Heart right ventricle (tissue), 16 donors: ENCODE measurements around the gene LRRIQ4. TPM values are rescaled to one million over a fixed set of nuclear protein-coding genes. Genes with fewer than 3 reads are reported as not detected.

Experiments used
- ATAC-seq, 8 donors: fragments of 200-7000 bp; cut with Tn5 transposase; one replicate each; pipeline ENCODE4 v1.9.1; 2020; ENCODE audit warnings: mild to moderate bottlenecking in 8 of 8, moderate library complexity in 8 of 8, moderate number of reproducible peaks in 1 of 8
- DNase-seq, 2 donors: peaks; one replicate each; pipeline ENCODE4 v3.0.0-alpha.2; 2020
- H3K27ac ChIP-seq, 10 donors: fragments of 200-600 bp; sonication (generic) in 2 of 10; one replicate each; pipeline versions ENCODE4 v1.5.0 to v1.8.0; 2020 to 2022; ENCODE audit warnings: mild to moderate bottlenecking in 3 of 10
- H3K27me3 ChIP-seq, 7 donors: fragments of 200-600 bp; one replicate each; pipeline ENCODE4 v1.8.0; 2021 to 2022; ENCODE audit warnings: mild to moderate bottlenecking in 2 of 7
- H3K36me3 ChIP-seq, 9 donors: fragments of 200-600 bp; sonication (generic) in 1 of 9; one replicate each; pipeline versions ENCODE4 v1.5.0 to v1.8.0; 2020 to 2022; ENCODE audit warnings: mild to moderate bottlenecking in 2 of 9
- H3K4me1 ChIP-seq, 9 donors: fragments of 200-600 bp; sonication (generic) in 1 of 9; one replicate each; pipeline versions ENCODE4 v1.5.0 to v1.8.0; 2020 to 2022; ENCODE audit warnings: mild to moderate bottlenecking in 4 of 9
- H3K4me3 ChIP-seq, 10 donors: fragments of 200-600 bp; sonication (generic) in 2 of 10; one replicate each; pipeline versions ENCODE4 v1.5.0 to v1.8.0; 2020 to 2022; ENCODE audit warnings: mild to moderate bottlenecking in 7 of 10, moderate library complexity in 2 of 10
- H3K9me3 ChIP-seq, 11 donors: fragments of 200-600 bp in 10 of 11; sonication (generic) in 2 of 11; one replicate each; pipeline versions ENCODE4 v1.5.0 to v1.8.0; 2013 to 2022; ENCODE audit warnings: mild to moderate bottlenecking in 2 of 11, control low read depth in 1 of 11, moderate library complexity in 1 of 11
- WGBS, 2 donors: extraction: QIAGEN DNeasy Blood & Tissue Kit; methylation state at CpG; one replicate each; pipeline ENCODE4 v1.1.7; 2013; ENCODE audit warnings: inconsistent platforms in 1 of 2; 5-methylcytosine and 5-hydroxymethylcytosine counted together
- intact Hi-C, 10 donors: fragments of 100-400 bp; cut with DNase I; formaldehyde crosslinking; loops; one replicate each; pipeline versions ENCODE4 v1.11.1 to v1.14.2; 2022
- polyA plus RNA-seq, 2 donors: library from polyadenylated mRNA; stranded (reverse); fragments of 200-250 nt; gene quantifications; one replicate each; pipeline ENCODE4 v1.2.3, GENCODE V29; 2013
- total RNA-seq, 10 donors: library from RNA; stranded (reverse); fragmentation: NEBNext Ultra II Directional in 3 of 10; extraction: Animal tissue kit (Norgen Biotek cat#: 25700) in 3 of 10; gene quantifications; one replicate each; pipeline versions ENCODE4 v1.2.1 to v1.2.4, GENCODE V29; 2021 to 2023
- TF ChIP-seq, protein P1 (sequence below), 9 donors: fragments of 200-600 bp; sonication (generic) in 2 of 9; IDR thresholded peaks; one replicate each; pipeline versions ENCODE4 v1.5.0 to v1.8.0; 2021 to 2022; ENCODE audit warnings: antibody characterized with exemption in 9 of 9, mild to moderate bottlenecking in 5 of 9, moderate library complexity in 1 of 9
- donor health status: Arrhythmogenic right ventricular cardiomyopathy.
- donor health status: ischemic (EF 13 %, LVEDD 7.1; RV severe dilation, severe dysfunction).
- donor health status: healthy with polysubstance abuse.
- donor health status: DM: no; HTN: yes; CAD: no.
- donor health status: DM: no; HTN: no; CAD: no.
- donor health status: ischemic (EF 25% LVEDD 6.9; RV normal size, moderate dysfunction).
- donor health status: ischemic (EF 25% LVEDD 5.7; RV mildly dilated, moderate dysfunction).
- donor health status: healthy.
- donor health status: DM: yes; HTN: yes; CAD: no.
- donor health status: Ischemic cardiomyopathy.
- donor health status: ischemic (EF 35%, LVEDD 5.7; RV mildly dilated, moderate dysfunction).
- donor health status: nonischemic (EF 11% LVEDD 7.7; RV severe dilation, severe dysfunction).
- donor health status: DM: yes; HTN: yes; CAD: no.
- donor health status: PGD.
- donor health status: ischemic (EF 29% LVEDD 5.4; RV normal size, mild dysfunction).
- donor health status: nonischemic (EF 23%, LVEDD 6.1; RV moderate dilation, normal function).

The LRRIQ4 gene
- total and polyA plus RNA-seq, 12 donors = 0.14 to 0.24 TPM; not detected in 10

DNA sequence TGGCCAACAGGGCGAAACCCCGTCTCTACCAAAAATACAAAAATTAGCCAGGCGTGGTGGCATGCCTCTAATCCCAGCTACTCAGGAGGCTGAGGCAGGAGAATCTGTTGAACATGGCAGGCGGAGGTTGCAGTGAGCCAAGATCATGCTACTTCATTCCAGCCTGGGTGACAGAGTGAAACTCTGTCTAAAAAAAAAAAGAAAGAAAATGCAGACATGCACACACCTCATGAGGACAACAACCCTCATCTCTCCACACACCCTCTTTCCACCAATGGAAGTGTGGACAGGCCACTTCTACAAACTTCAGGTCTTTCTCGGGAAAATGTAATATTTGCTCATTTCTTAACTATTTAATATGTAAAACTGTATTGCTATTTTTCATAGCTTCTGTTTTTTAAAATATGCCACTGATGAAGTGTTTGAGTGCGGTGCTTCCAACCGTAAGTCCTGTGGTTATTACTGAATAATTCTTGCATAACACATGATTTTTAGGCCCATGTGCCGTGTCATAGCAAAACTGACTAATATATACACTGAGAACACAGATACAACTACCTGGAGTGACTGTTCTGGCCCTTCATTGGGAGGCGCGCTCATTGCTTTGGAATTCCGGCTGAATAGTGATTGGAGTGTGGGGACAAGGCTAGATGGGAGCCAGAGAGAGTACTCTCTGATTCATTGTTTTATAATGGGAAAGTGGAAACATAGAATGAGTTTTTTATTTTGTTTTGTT, 34.0 kb downstream of the LRRIQ4 start:
- ATAC-seq (no peak), DNase-seq (no peak)
- H3K27ac ChIP-seq = no peak overlapping the region
- H3K4me3 ChIP-seq = no peak overlapping the region
- H3K27me3 ChIP-seq = peaks cover 0 to 15% (median 0%) of the 10 kb centered on the region in 7 donors
- TF ChIP-seq, protein P1, sequence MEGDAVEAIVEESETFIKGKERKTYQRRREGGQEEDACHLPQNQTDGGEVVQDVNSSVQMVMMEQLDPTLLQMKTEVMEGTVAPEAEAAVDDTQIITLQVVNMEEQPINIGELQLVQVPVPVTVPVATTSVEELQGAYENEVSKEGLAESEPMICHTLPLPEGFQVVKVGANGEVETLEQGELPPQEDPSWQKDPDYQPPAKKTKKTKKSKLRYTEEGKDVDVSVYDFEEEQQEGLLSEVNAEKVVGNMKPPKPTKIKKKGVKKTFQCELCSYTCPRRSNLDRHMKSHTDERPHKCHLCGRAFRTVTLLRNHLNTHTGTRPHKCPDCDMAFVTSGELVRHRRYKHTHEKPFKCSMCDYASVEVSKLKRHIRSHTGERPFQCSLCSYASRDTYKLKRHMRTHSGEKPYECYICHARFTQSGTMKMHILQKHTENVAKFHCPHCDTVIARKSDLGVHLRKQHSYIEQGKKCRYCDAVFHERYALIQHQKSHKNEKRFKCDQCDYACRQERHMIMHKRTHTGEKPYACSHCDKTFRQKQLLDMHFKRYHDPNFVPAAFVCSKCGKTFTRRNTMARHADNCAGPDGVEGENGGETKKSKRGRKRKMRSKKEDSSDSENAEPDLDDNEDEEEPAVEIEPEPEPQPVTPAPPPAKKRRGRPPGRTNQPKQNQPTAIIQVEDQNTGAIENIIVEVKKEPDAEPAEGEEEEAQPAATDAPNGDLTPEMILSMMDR (IDR thresholded peaks at IDR 0.05) = no peak
- H3K9me3 ChIP-seq = peaks cover 0 to 9% (median 0%) of the 10 kb centered on the region in 11 donors
- 91 to 95% methylated on average over 11 of the region's 11 CpGs for WGBS, 2 donors
- H3K36me3 ChIP-seq = no peaks in the 10 kb centered on the region
- H3K4me1 ChIP-seq = peaks cover 0 to 4% (median 0%) of the 10 kb centered on the region in 9 donors
- intact Hi-C loops = no loop called here

- Histone ChIP-seq H3K4me1 (peaks cover 0 to 4% (median 0%) of the 10 kb centered on the region in 9 donors), H3K36me3 (no peaks in the 10 kb centered on the region), H3K27ac (no peak overlapping the region), H3K9me3 (peaks cover 0 to 9% (median 0%) of the 10 kb centered on the region in 11 donors), H3K4me3 (no peak overlapping the region), H3K27me3 (peaks cover 0 to 21% (median 0%) of the 10 kb centered on the region in 7 donors)
- DNase-seq (no peak), ATAC-seq (peak in 4 of 8 donors; percentile 57 to 80 (median 68))
- TF ChIP-seq, protein P1 (IDR thresholded peaks at IDR 0.05) = no peak
- WGBS, 2 donors = 14 to 16% methylated on average over 4 of the region's 4 CpGs
- intact Hi-C loops = no loop called here
Observed at GRCh38 chr3:169847896-169848295, 35.2 kb downstream of the LRRIQ4 start.

DNA sequence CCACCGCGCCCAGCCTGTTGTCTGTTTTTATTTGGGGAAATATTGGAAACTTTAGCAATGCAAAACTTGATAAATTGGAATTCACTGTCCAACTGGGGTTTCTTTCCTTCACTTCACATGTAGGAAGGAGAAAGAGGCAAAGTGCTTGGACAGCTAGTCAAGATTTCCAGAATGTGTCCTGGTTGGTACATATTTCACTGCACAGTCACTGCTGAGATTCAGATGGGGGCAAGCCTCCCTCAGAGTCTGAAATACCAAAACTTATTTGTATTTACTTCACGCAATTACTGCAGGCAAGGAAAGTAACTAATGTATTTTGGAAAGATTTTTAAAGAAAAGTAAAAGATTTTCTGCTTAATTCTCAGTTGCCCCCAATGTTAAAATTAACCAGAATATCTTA, 36.1 kb downstream of the LRRIQ4 start:
- DNase-seq (no peak), ATAC-seq (no peak)
- Histone ChIP-seq H3K4me1 (peaks cover 0 to 4% (median 0%) of the 10 kb centered on the region in 9 donors), H3K9me3 (peaks cover 0 to 2% (median 0%) of the 10 kb centered on the region in 11 donors), H3K27ac (no peak overlapping the region), H3K27me3 (peaks cover 0 to 26% (median 0%) of the 10 kb centered on the region in 7 donors), H3K36me3 (no peaks in the 10 kb centered on the region), H3K4me3 (no peak overlapping the region)
- intact Hi-C loops = no loop called here
- TF ChIP-seq, protein P1 (IDR thresholded peaks at IDR 0.05) = no peak
- 98 to 100% methylated on average over 3 of the region's 3 CpGs for WGBS, 2 donors

- H3K4me1 ChIP-seq = peaks cover 0 to 4% (median 0%) of the 10 kb centered on the region in 9 donors
- TF ChIP-seq, protein P1 (IDR thresholded peaks at IDR 0.05) = no peak
- intact Hi-C loops = no loop called here
- no peaks in the 10 kb centered on the region for H3K36me3 ChIP-seq
- peaks cover 0 to 33% (median 3%) of the 10 kb centered on the region in 7 donors for H3K27me3 ChIP-seq
- H3K4me3 ChIP-seq = no peak overlapping the region
- H3K27ac ChIP-seq = no peak overlapping the region
- DNase-seq (no peak), ATAC-seq (no peak)
- H3K9me3 ChIP-seq = no peaks in the 10 kb centered on the region
Observed at GRCh38 chr3:169850618-169851017, 37.9 kb downstream of the LRRIQ4 start.
